Adipocyte (in vitro differentiated cells): ENCODE results near the gene FIG4.
A peak's percentile ranks its signal among the peaks of the same experiment; 100 is the strongest.

ENCODE experiments used
- DNase-seq: peaks from one replicate; pipeline ENCODE4 v3.0.0-alpha.2; 2015; ENCODE audit warnings: low read depth
- H3K27me3 ChIP-seq: replicated peaks from 2 replicates; pipeline ENCODE4 v1.7.0; 2013; ENCODE audit warnings: mild to moderate bottlenecking, low read length, moderate library complexity; ENCODE audit not compliant: control insufficient read depth, insufficient read depth
- H3K36me3 ChIP-seq: 2 replicates; pipeline ENCODE4 v1.7.0; 2013; ENCODE audit warnings: low read length, mild to moderate bottlenecking, moderate library complexity; ENCODE audit not compliant: control insufficient read depth, insufficient read depth, severe bottlenecking
- H3K4me1 ChIP-seq: 2 replicates; pipeline ENCODE4 v1.7.0; 2013; ENCODE audit warnings: mild to moderate bottlenecking, low read length, moderate library complexity; ENCODE audit not compliant: control insufficient read depth, insufficient read depth
- H3K4me3 ChIP-seq: 2 replicates; pipeline ENCODE4 v1.7.0; 2013; ENCODE audit warnings: mild to moderate bottlenecking, low read length, moderate library complexity
- H3K9ac ChIP-seq: 2 replicates; pipeline ENCODE4 v1.7.0; 2013; ENCODE audit warnings: mild to moderate bottlenecking, low read length, moderate library complexity
- H3K9me3 ChIP-seq: 2 replicates; pipeline ENCODE4 v1.7.0; 2013; ENCODE audit warnings: mild to moderate bottlenecking, low read length, moderate library complexity; ENCODE audit not compliant: control insufficient read depth

Gene FIG4

GRCh38 chr6:109782491-109782999 is 91.4 kb downstream of the FIG4 start:
- peak; percentile 21 for DNase-seq
- Histone ChIP-seq H3K4me1 (peaks cover 21% of the 10 kb centered on the region), H3K36me3 (peaks cover 7% of the 10 kb centered on the region), H3K9ac (no peak overlapping the region), H3K4me3 (no peak overlapping the region), H3K9me3 (peaks cover 5% of the 10 kb centered on the region), H3K27me3 (no peaks in the 10 kb centered on the region)

- Histone ChIP-seq H3K27me3 (no peaks in the 10 kb centered on the region), H3K4me1 (peaks cover 24% of the 10 kb centered on the region), H3K9ac (peak overlapping the region; percentile 12), H3K4me3 (no peak overlapping the region), H3K36me3 (peaks cover 7% of the 10 kb centered on the region), H3K9me3 (peaks cover 5% of the 10 kb centered on the region)
- DNase-seq, result no peak
Measured at GRCh38 chr6:109783250-109783986, 92.3 kb downstream of the FIG4 start.

DNA sequence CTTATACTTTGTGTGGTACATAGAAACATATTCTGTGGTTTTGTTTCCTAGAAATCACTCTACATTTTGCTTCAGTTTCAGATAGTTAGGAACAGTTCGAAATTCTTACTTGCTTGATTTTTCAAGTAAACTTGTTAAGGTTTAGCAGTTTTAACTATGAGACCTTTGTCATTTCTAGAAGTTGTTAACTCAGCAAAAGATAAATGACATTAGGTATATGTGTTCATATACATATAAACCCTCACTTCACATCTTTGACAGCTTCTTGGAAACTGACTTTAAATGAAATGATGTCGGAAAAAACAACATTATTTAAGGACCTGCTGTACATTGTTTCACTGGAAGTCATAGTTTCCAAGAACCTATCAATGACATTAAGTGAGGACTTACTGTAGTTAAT is 96.2 kb downstream of the FIG4 start:
- H3K9me3 ChIP-seq, result peaks cover 5% of the 10 kb centered on the region
- H3K9ac ChIP-seq, result no peak overlapping the region
- H3K27me3 ChIP-seq, result no peaks in the 10 kb centered on the region
- no peak overlapping the region for H3K4me3 ChIP-seq
- no peak for DNase-seq
- H3K4me1 ChIP-seq, result peaks cover 51% of the 10 kb centered on the region
- peaks cover 7% of the 10 kb centered on the region for H3K36me3 ChIP-seq

GRCh38 chr6:109788687-109789086 is 97.6 kb downstream of the FIG4 start:
- H3K27me3 ChIP-seq, result no peaks in the 10 kb centered on the region
- H3K36me3 ChIP-seq, result peaks cover 7% of the 10 kb centered on the region
- peaks cover 5% of the 10 kb centered on the region for H3K9me3 ChIP-seq
- peaks cover 47% of the 10 kb centered on the region for H3K4me1 ChIP-seq
- H3K4me3 ChIP-seq, result no peak overlapping the region
- H3K9ac ChIP-seq, result peak overlapping the region; percentile 31
- DNase-seq, result no peak

DNA sequence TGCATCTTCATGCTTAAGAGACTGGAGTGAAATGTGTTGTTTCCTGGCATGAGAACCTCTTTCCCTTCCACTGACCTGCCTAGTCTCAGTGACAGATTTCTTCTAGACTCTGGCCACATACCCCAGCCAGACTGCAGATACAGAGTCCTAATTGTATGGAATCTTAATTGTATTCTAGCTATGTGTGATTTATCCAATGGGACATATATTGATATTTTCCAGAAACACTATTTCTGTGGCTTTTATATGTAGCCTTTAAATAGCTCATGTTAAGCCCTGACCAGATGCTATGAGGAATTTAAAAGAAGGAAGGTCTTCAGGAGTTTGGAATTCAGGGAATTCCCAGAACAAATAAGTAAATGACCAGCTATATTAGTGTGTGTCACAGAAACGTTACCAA is 99.0 kb downstream of the FIG4 start:
- Histone ChIP-seq H3K9ac (peak overlapping the region; percentile 52), H3K9me3 (peaks cover 5% of the 10 kb centered on the region), H3K4me3 (no peak overlapping the region), H3K36me3 (peaks cover 7% of the 10 kb centered on the region), H3K27me3 (no peaks in the 10 kb centered on the region), H3K4me1 (peaks cover 52% of the 10 kb centered on the region)
- peak; percentile 72 for DNase-seq

DNA sequence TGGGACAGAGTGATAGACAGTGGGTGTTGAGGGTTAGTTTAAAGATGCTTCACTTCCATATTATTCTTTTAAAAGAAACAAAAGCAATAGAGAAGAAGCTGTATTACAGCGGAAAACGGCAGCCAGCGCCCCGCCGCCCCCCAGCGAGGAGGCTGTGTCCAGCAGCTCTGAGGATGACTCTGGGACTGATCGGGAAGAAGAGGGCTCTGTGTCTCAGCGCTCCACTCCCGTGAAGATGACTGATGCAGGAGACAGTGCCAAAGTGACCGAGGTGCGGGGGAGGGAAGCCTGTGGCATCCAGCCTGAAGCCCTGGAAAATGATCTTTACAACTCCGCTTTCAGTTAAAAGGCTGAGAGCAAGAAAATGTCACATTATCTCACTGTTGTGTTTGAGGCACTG is 100.2 kb downstream of the FIG4 start:
- Histone ChIP-seq H3K9ac (peak overlapping the region; percentile 52), H3K4me3 (no peak overlapping the region), H3K36me3 (peaks cover 6% of the 10 kb centered on the region), H3K9me3 (peaks cover 3% of the 10 kb centered on the region), H3K4me1 (peaks cover 52% of the 10 kb centered on the region), H3K27me3 (no peaks in the 10 kb centered on the region)
- no peak for DNase-seq

DNA sequence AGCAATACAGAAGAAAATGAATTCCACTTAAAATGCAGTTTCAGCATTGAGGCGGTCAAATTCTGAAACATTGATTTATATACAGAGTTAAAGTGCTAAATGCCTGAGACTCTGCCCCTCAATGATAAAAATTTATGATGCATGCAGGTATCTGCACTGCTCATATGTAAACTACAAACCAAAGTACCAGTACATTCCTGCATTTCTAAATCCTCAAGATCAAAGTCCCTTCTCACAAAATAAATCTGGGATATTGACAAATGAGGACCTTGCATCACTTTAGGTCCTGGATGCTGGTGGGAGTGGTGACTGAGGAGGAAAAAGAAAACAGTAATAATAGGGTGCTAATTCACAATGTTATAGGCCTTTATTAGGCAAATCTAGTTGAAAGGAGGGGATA is 101.9 kb downstream of the FIG4 start:
- Histone ChIP-seq H3K27me3 (no peaks in the 10 kb centered on the region), H3K9ac (peak overlapping the region; percentile 37), H3K4me1 (peaks cover 52% of the 10 kb centered on the region), H3K9me3 (no peaks in the 10 kb centered on the region), H3K36me3 (no peaks in the 10 kb centered on the region), H3K4me3 (no peak overlapping the region)
- no peak for DNase-seq

GRCh38 chr6:109793792-109794191 is 102.7 kb downstream of the FIG4 start:
- H3K4me3 ChIP-seq, result no peak overlapping the region
- peak; percentile 93 for DNase-seq
- no peaks in the 10 kb centered on the region for H3K27me3 ChIP-seq
- H3K9me3 ChIP-seq, result no peaks in the 10 kb centered on the region
- H3K9ac ChIP-seq, result peak overlapping the region; percentile 52
- H3K4me1 ChIP-seq, result peaks cover 46% of the 10 kb centered on the region
- H3K36me3 ChIP-seq, result no peaks in the 10 kb centered on the region

- Histone ChIP-seq H3K9ac (peak overlapping the region; percentile 52), H3K4me3 (no peak overlapping the region), H3K27me3 (no peaks in the 10 kb centered on the region), H3K4me1 (peaks cover 40% of the 10 kb centered on the region), H3K9me3 (no peaks in the 10 kb centered on the region), H3K36me3 (no peaks in the 10 kb centered on the region)
- DNase-seq, result peak; percentile 45
Measured at GRCh38 chr6:109794201-109794923, 103.3 kb downstream of the FIG4 start.

- no peaks in the 10 kb centered on the region for H3K27me3 ChIP-seq
- DNase-seq, result no peak
- H3K36me3 ChIP-seq, result no peaks in the 10 kb centered on the region
- peaks cover 26% of the 10 kb centered on the region for H3K4me1 ChIP-seq
- no peak overlapping the region for H3K9ac ChIP-seq
- no peaks in the 10 kb centered on the region for H3K9me3 ChIP-seq
- H3K4me3 ChIP-seq, result no peak overlapping the region
Measured at GRCh38 chr6:109795994-109796555, 105.0 kb downstream of the FIG4 start.

DNA sequence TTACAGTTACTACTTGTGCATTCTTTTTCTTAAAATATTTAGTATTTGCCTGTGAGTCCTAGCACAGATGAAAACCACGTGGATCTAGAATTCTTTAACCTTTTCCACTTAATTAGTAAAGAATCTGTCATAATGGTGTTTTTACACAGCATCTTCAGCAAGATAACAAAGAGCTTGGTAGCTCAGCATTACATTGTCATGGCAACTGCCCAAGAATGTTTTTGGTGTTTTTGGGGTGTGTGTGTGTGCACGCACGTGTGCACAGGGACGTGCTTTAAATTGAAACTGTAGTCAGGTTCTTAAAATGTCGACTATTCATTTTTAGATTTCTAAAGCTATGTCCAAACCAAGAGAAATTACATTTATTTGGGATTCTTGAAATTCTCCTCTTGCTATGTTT is 108.0 kb downstream of the FIG4 start:
- H3K4me1 ChIP-seq, result peaks cover 10% of the 10 kb centered on the region
- H3K36me3 ChIP-seq, result no peaks in the 10 kb centered on the region
- no peaks in the 10 kb centered on the region for H3K9me3 ChIP-seq
- no peak overlapping the region for H3K9ac ChIP-seq
- no peak overlapping the region for H3K4me3 ChIP-seq
- H3K27me3 ChIP-seq, result no peaks in the 10 kb centered on the region
- DNase-seq, result no peak
